GM12801 (cell line): Measurements from ENCODE around the gene NME3.

ENCODE experiments used
- CTCF ChIP-seq: IDR thresholded peaks from one replicate; pipeline ENCODE4 v1.5.1; 2011; ENCODE audit warnings: control low read depth; ENCODE audit not compliant: insufficient read length; ENCODE audit errors: extremely low read depth

NME3 gene

DNA sequence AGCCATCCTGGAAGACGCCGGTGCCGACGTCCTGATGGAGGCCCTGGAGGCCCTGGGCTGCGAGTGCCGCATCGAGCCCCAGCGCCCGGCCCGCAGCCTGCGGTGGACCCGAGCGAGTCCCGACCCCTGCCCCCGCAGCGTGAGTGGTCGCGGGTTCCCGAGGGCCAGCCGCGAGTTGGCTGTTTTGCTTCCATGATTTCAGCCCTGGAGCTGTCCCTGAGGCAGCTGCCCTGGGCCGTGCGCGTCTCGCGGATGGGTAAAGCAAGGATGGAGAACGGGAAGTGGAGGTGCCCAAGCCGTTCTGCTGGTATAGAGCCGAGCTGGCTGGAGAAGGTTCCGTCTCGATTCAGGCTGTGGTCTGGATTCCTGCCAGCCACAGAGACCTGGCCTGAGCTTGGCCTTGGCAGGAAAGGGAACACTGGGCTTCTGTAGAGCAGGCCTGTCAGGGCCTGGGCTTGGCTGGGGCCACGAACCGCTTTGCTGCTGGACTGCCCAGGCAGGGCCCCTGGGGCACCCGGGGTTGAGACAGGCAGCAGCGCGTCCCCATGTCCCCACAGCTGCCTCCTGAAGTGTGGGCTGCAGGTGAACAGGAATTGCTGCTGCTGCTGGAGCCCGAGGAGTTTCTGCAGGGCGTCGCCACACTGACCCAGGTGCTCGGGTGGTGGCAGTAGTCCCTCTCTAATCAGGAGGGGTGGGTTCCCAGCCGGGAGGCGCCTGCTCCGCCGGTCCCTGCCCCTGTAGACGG is 2.5 kb upstream of the NME3 start:
- TF ChIP-seq CTCF, result no peak

DNA sequence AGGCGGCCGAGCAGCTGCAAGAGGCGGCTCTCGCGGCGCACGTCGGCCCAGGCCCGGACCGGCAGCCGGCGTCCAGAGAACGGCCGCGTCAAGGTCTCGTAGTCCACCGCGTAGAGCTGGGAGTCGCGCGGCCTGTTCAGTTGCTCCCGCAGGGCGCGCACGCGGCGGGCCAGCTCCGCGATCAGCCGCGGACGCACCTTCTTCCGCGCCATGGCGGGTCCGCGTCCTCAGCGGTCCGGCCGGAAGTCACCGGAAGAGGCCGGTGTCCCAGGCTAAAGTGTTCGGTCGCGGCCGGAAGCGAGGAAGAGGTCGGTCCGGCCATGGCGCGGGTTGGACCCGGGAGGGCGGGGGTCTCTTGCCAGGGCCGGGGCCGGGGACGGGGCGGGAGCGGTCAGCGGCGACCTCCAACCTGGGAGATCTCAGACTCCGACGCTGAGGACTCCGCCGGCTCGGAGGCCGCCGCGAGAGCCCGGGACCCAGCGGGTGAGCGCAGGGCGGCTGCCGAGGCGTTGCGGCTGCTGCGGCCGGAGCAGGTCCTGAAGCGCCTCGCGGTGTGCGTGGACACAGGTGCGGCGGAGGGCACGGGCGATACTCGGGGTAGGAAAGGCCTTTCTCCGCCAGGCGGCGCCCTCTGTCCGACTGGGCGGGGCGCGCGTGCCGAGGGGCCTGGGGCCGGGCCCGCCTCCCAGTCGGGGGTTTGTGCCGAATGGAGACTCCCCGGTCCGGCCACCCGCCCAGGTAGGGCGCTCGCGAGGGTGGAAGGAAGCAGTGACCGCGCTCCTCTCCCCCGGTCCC is 1.8 kb upstream of the NME3 start, which contains the start of gene MRPS34:
Gene MRPS34 (minus strand): TSS at position 227 of the 795 bp plus-strand sequence. CDS start 15 bp downstream, at position 212.
- TF ChIP-seq CTCF, result no peak

- TF ChIP-seq CTCF, result no peak
These were observed 1.1 kb upstream of the NME3 start, which contains the start of gene EME2 for GRCh38 chr16:1772362-1772907. TSS of gene EME2 (plus strand) at chr16:1772810. CDS start at chr16:1773228, 418 bp downstream.

GRCh38 chr16:1771864-1772361 is 570 bp upstream of the NME3 start:
- TF ChIP-seq CTCF, result no peak

- no peak for TF ChIP-seq CTCF
These were observed 785 bp downstream of the NME3 start for GRCh38 chr16:1770328-1771187.

DNA sequence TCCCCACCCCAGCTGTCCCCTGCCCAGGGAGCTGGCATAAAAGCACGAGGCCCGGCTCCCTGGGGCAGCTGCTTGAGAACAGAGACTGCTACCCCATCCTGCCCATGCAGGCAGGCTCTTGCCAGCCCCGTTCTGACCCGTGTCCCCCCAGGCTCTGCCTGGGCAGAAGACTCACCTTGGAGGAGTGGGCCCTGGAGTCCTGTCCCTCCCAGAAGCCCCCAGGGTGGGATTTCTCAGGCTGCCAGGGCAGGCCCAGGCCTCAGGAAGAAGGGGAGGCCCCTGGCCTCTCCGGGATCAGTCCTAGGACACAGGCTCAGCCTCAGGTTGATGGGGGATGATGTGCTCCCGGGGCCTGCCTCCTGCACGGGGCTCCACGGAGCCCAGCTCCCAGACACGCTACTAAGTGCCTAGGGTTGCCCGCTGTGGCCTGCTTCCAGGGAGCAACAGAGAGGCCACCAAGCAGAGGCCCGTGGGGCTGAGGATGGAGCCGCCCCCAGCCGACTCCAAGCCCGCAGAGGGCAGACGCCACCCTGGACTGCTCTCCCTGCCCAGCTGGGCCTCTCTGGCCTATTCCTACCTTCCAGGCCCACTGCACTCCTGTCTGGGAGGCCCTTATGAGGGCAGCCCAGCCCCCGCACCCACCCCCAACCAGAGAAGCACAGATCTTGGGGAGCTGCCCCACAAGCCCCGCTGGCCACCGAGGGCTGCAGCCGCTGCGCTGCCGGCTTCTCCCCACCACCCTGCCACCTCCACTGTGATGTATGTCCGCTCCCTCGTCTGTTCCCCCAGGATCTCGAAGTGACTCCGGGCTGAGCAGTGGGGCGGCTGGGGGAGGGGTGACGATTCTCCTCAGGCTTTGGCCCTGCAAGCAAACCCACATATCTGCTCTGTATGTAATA is 1.7 kb downstream of the NME3 start:
- no peak for TF ChIP-seq CTCF
